ENCODE data around the gene HDDC2.

DNA sequence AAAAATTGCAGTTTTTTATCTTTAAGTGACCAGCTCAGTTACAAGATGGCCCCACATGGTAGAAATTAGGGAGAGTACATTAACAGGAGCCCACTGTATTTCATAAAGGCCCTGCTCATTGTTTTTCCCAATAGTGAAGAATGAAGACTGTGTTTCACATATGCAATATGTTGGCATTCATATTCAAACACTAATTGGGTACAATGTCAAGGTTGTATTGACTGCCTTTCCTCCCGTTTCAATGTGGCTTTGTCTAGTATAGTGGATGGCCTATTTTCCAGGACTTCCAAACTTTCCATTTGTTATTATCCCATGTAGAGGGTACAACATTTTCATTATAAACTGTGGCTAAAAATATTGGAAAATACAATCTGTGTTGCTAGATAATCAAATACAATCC is 51.3 kb downstream of the HDDC2 start:
- TF ChIP-seq SP1 (IDR thresholded peaks at IDR 0.05; ENCODE audit: low read depth, low read length) = no peak
- TF ChIP-seq, protein P1, sequence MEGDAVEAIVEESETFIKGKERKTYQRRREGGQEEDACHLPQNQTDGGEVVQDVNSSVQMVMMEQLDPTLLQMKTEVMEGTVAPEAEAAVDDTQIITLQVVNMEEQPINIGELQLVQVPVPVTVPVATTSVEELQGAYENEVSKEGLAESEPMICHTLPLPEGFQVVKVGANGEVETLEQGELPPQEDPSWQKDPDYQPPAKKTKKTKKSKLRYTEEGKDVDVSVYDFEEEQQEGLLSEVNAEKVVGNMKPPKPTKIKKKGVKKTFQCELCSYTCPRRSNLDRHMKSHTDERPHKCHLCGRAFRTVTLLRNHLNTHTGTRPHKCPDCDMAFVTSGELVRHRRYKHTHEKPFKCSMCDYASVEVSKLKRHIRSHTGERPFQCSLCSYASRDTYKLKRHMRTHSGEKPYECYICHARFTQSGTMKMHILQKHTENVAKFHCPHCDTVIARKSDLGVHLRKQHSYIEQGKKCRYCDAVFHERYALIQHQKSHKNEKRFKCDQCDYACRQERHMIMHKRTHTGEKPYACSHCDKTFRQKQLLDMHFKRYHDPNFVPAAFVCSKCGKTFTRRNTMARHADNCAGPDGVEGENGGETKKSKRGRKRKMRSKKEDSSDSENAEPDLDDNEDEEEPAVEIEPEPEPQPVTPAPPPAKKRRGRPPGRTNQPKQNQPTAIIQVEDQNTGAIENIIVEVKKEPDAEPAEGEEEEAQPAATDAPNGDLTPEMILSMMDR (IDR thresholded peaks at IDR 0.05; ENCODE audit: control extremely low read depth in 1 of 3, insufficient read depth in 1 of 3, low read depth in 1 of 3, low read length in 3 of 3) = no peak
- no peak for TF ChIP-seq EZH2 (IDR thresholded peaks at IDR 0.05; ENCODE audit: low read depth, low read length, severe bottlenecking)
- no peak for TF ChIP-seq POLR2A (IDR thresholded peaks at IDR 0.05; ENCODE audit: control extremely low read depth in 1 of 2, low read depth in 2 of 2, low read length in 2 of 2)
- no peak for TF ChIP-seq ZNF274 (IDR thresholded peaks at IDR 0.05; ENCODE audit: borderline replicate concordance, extremely low read depth, low read length)
- no peak for TF ChIP-seq RBBP5 (IDR thresholded peaks at IDR 0.05; ENCODE audit: borderline replicate concordance, low read depth, low read length)
- TF ChIP-seq POLR2AphosphoS5 (IDR thresholded peaks at IDR 0.05; ENCODE audit: low read depth, low read length) = no peak
- TF ChIP-seq KDM1A (IDR thresholded peaks at IDR 0.05; ENCODE audit: borderline replicate concordance, low read length) = no peak

Measured in H1 (cell line).